Embryonic facial prominence (tissue), 1 donor: ENCODE measurements around the gene RND3.

Experiments used
- DNase-seq: peaks from one replicate; pipeline ENCODE4 v3.0.0-alpha.2; 2016; ENCODE audit errors: extremely low spot score

Gene RND3

GRCh38 chr2:150441784-150442183, 45.7 kb downstream of the RND3 start:
- no peak for DNase-seq

- DNase-seq, result no peak
Observed at GRCh38 chr2:150441226-150441625, 46.2 kb downstream of the RND3 start.

- no peak for DNase-seq
Observed at GRCh38 chr2:150438654-150439053, 48.8 kb downstream of the RND3 start.

- no peak for DNase-seq
Observed at GRCh38 chr2:150438041-150438440, 49.4 kb downstream of the RND3 start.

GRCh38 chr2:150432312-150432625, 55.2 kb downstream of the RND3 start:
- no peak for DNase-seq

- DNase-seq, result no peak
Observed at GRCh38 chr2:150431561-150432311, 55.7 kb downstream of the RND3 start.

GRCh38 chr2:150429384-150429961, 58.0 kb downstream of the RND3 start:
- no peak for DNase-seq

GRCh38 chr2:150428641-150429040, 58.8 kb downstream of the RND3 start:
- DNase-seq, result no peak

GRCh38 chr2:150427298-150427697, 60.2 kb downstream of the RND3 start:
- no peak for DNase-seq

GRCh38 chr2:150426724-150427123, 60.7 kb downstream of the RND3 start:
- no peak for DNase-seq

- DNase-seq, result no peak
Observed at GRCh38 chr2:150426315-150426714, 61.2 kb downstream of the RND3 start.

- no peak for DNase-seq
Observed at GRCh38 chr2:150425121-150425955, 62.1 kb downstream of the RND3 start.

GRCh38 chr2:150424406-150424805, 63.1 kb downstream of the RND3 start:
- DNase-seq, result no peak

- no peak for DNase-seq
Observed at GRCh38 chr2:150421126-150421651, 66.3 kb downstream of the RND3 start.

GRCh38 chr2:150418916-150419315, 68.6 kb downstream of the RND3 start:
- no peak for DNase-seq
